GM19438 (cell line): ENCODE results near the gene SIRT3.
A peak's percentile ranks its signal among the peaks of the same experiment; 100 is the strongest.

Experiments used
- ATAC-seq: cut with Tn5 transposase; IDR thresholded peaks from one replicate; pipeline ENCODE4 v1.9.1; 2021; ENCODE audit warnings: low read depth; ENCODE audit not compliant: unreplicated experiment

SIRT3 gene

GRCh38 chr11:217704-218103 is 18.4 kb downstream of the SIRT3 start:
- no peak for ATAC-seq

- ATAC-seq = no peak
Observed at GRCh38 chr11:216081-216974, 19.8 kb downstream of the SIRT3 start.

GRCh38 chr11:215581-216037 is 20.5 kb downstream of the SIRT3 start:
- no peak for ATAC-seq

GRCh38 chr11:214083-214482 is 22.1 kb downstream of the SIRT3 start:
- ATAC-seq = no peak

GRCh38 chr11:213111-213510 is 23.0 kb downstream of the SIRT3 start:
- no peak for ATAC-seq

- no peak for ATAC-seq
Observed at GRCh38 chr11:212150-213100, 23.7 kb downstream of the SIRT3 start.

GRCh38 chr11:211741-212140 is 24.4 kb downstream of the SIRT3 start:
- no peak for ATAC-seq

GRCh38 chr11:211295-211694 is 24.8 kb downstream of the SIRT3 start:
- ATAC-seq = no peak

- no peak for ATAC-seq
Observed at GRCh38 chr11:210803-211180, 25.4 kb downstream of the SIRT3 start.

GRCh38 chr11:210122-210802 is 25.9 kb downstream of the SIRT3 start:
- ATAC-seq = no peak

- no peak for ATAC-seq
Observed at GRCh38 chr11:209275-210121, 26.6 kb downstream of the SIRT3 start.

GRCh38 chr11:208917-209260 is 27.3 kb downstream of the SIRT3 start:
- no peak for ATAC-seq

- no peak for ATAC-seq
Observed at GRCh38 chr11:208181-208916, 27.8 kb downstream of the SIRT3 start.

GRCh38 chr11:207863-208180 is 28.3 kb downstream of the SIRT3 start:
- peak; percentile 7 for ATAC-seq

GRCh38 chr11:207208-207862 is 28.8 kb downstream of the SIRT3 start, which contains the start of the genes BET1L and RIC8A:
Gene BET1L, minus strand, starts transcription at chr11:207399. Its CDS starts 78 bp downstream, at chr11:207321.
Gene RIC8A, plus strand, starts transcription at chr11:207708. Its CDS starts 1,147 bp downstream, at chr11:208855.
- peak; percentile 65 for ATAC-seq

- peak; percentile 26 for ATAC-seq
Observed at GRCh38 chr11:206526-207207, 29.5 kb downstream of the SIRT3 start.

GRCh38 chr11:206002-206384 is 30.1 kb downstream of the SIRT3 start:
- no peak for ATAC-seq
